ENCODE results near the gene MAP1LC3C. TPM values are rescaled to one million over a fixed set of nuclear protein-coding genes. Genes with fewer than 3 reads are reported as not detected.

The MAP1LC3C gene
- total RNA-seq, 1 experiment from 2014 or later = 0.67 TPM

DNA sequence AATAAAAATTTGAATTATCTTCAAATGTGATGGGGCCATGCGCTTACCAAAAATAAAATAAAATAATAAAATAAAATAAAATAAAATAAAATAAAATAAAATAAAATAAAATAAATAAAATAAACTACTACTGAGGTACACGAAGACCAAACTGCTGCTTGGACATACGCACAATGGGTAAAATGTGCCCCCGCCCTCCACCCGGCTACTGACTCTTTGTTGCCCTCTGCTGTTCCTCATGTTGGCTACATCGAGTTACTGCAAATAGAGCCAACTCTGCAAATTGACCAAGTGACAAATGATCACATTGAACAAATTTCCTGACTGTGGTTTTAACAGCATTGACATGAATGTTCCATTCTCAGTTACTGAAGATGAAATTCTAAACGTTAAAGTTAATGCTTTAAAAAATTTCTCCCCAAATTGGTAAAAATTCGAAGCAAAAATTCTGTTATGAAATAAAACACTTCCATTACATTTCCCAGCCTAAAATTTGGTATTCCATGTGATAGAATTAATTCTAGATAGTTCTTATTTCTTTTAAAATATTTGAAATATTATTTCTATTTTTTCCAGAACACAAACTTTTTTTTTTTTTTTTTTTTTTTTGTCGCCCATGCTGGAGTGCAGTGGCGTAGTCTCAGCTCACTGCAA is 18.8 kb upstream of the MAP1LC3C start:
- no peak overlapping the region for H3K9ac ChIP-seq (ENCODE audit: low read length)
- H3K4me1 ChIP-seq (ENCODE audit: low read length) = no peaks in the 10 kb centered on the region
- no peak overlapping the region for H3K27ac ChIP-seq (ENCODE audit: low read length)
- no peak overlapping the region for H3K4me2 ChIP-seq (ENCODE audit: low read depth, low read length, poor library complexity, severe bottlenecking)
- no peak overlapping the region for H2AFZ ChIP-seq (ENCODE audit: low read length)
- H3K9me2 ChIP-seq (replicated peaks; ENCODE audit: insufficient read depth, low read length) = no peaks in the 10 kb centered on the region
- no peaks in the 10 kb centered on the region for H4K20me1 ChIP-seq (ENCODE audit: insufficient read depth, low read depth, low read length)
- DNase-seq = peak; percentile 87
- H3K27me3 ChIP-seq (ENCODE audit: low read length) = no peaks in the 10 kb centered on the region
- no peaks in the 10 kb centered on the region for H3K9me3 ChIP-seq (ENCODE audit: low read length)
- H3K36me3 ChIP-seq (ENCODE audit: insufficient read depth, low read length) = no peaks in the 10 kb centered on the region
- no peak overlapping the region for H3K4me3 ChIP-seq (ENCODE audit: low read length)
- no peaks in the 10 kb centered on the region for H3K79me2 ChIP-seq (ENCODE audit: low read length)

DNA sequence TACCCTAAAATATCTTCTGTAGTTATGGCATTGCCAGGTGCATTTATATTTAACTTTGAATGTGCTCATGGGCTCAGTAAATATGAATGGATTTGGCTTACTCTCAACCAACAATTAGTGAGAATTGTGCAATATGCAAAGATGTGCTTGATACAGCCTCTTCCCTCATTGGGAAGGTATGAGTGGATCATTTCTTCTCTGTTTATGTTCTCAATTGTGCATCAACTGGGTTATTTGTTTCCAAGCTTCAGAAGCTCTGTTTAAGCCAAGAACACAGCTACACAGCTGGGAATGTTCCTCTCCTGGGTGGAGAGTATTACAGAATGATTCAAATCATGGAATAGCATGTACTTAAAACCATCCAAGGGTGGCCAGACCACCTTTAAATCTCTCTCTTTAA is 17.6 kb upstream of the MAP1LC3C start:
- no peak for DNase-seq
- Histone ChIP-seq H3K9ac (ENCODE audit: low read length) (no peak overlapping the region), H3K27me3 (ENCODE audit: low read length) (no peaks in the 10 kb centered on the region), H3K4me3 (ENCODE audit: low read length) (no peak overlapping the region), H3K4me1 (ENCODE audit: low read length) (no peaks in the 10 kb centered on the region), H2AFZ (ENCODE audit: low read length) (no peak overlapping the region), H3K79me2 (ENCODE audit: low read length) (no peaks in the 10 kb centered on the region), H4K20me1 (ENCODE audit: insufficient read depth, low read depth, low read length) (no peaks in the 10 kb centered on the region), H3K27ac (ENCODE audit: low read length) (no peak overlapping the region), H3K9me3 (ENCODE audit: low read length) (no peaks in the 10 kb centered on the region), H3K4me2 (ENCODE audit: low read depth, low read length, poor library complexity, severe bottlenecking) (no peak overlapping the region), H3K36me3 (ENCODE audit: insufficient read depth, low read length) (no peaks in the 10 kb centered on the region), H3K9me2 (replicated peaks; ENCODE audit: insufficient read depth, low read length) (no peaks in the 10 kb centered on the region)

DNA sequence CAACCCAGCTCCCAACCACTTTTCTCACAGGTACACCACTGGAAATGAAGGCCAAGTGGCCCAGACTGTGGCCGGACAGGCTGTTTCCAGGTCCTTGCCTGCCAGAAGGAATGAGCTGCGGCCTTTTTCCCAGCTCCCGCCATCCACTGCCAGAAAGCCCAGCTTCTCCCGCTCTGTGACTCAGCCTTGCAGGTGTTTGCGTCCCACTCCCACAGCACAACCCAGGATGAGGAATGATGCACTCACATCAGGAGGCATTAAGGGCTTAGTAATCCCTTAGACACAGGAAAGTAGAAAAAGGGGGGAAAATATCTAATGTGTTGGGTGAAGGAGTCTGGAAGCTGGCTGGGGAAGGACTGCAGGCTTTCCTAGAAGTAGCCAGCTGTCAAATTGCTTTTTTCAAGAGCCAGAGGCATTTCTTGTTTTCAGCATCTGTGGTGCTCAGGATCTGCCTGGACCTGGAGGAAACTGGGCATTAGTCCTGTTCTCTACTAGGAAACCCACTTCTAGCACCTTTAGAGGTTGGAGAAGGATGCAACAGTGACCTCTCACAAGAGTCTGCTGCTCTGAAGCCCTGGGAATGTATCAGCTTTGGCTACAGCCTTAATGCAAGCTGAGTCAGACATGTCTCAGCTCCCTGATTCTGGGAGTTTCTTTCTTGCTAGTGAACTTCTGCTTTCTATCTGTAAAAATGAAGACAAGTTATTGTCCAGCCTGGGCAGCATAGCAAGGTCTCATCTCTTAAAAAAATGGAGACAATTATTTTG is 13.2 kb upstream of the MAP1LC3C start:
- Histone ChIP-seq H2AFZ (ENCODE audit: low read length) (no peak overlapping the region), H3K27ac (ENCODE audit: low read length) (no peak overlapping the region)

DNA sequence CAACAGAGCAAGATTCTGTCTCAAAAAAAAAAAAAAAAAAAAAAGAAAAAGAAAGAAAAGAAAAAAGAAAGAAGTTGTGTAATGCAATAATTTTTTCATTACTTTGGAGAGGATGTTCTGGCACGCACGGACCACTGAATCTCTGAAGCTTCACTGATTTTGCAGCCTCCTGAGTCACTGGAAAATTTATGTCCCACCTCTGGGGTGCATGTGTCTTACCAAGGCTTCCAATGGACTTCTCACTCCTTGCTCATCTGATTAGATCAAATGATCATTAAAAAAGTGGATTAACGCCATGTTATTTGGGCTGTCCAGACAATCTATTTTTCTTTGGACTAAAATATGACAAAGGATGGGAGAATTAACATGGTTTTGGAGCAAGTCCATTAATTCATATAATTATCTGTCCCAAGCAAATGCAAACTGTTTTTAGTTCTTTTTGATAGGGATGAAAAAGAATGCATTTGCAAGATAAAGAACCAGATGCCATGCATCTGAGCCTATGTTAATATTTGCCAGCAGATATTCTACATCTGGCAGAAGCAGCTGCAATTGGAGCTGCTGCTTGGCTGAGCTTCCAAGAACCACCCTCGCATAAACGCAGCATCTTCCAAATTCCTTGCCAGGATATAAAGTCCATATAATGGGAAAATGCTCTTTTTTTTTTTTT is 10.1 kb upstream of the MAP1LC3C start:
- Histone ChIP-seq H3K36me3 (ENCODE audit: insufficient read depth, low read length) (no peaks in the 10 kb centered on the region), H3K9me2 (replicated peaks; ENCODE audit: insufficient read depth, low read length) (no peaks in the 10 kb centered on the region)

More for the DNA sequence above, 13.2 kb upstream of the MAP1LC3C start:
- H3K9me2 ChIP-seq (replicated peaks; ENCODE audit: insufficient read depth, low read length) = no peaks in the 10 kb centered on the region
- H3K79me2 ChIP-seq (ENCODE audit: low read length) = no peaks in the 10 kb centered on the region
- no peaks in the 10 kb centered on the region for H3K27me3 ChIP-seq (ENCODE audit: low read length)
- no peak overlapping the region for H3K4me2 ChIP-seq (ENCODE audit: low read depth, low read length, poor library complexity, severe bottlenecking)
- H3K9me3 ChIP-seq (ENCODE audit: low read length) = no peaks in the 10 kb centered on the region
- H3K4me3 ChIP-seq (ENCODE audit: low read length) = no peak overlapping the region
- H3K9ac ChIP-seq (ENCODE audit: low read length) = no peak overlapping the region
- no peaks in the 10 kb centered on the region for H4K20me1 ChIP-seq (ENCODE audit: insufficient read depth, low read depth, low read length)
- no peaks in the 10 kb centered on the region for H3K4me1 ChIP-seq (ENCODE audit: low read length)
- no peaks in the 10 kb centered on the region for H3K36me3 ChIP-seq (ENCODE audit: insufficient read depth, low read length)
- no peak for DNase-seq

DNA sequence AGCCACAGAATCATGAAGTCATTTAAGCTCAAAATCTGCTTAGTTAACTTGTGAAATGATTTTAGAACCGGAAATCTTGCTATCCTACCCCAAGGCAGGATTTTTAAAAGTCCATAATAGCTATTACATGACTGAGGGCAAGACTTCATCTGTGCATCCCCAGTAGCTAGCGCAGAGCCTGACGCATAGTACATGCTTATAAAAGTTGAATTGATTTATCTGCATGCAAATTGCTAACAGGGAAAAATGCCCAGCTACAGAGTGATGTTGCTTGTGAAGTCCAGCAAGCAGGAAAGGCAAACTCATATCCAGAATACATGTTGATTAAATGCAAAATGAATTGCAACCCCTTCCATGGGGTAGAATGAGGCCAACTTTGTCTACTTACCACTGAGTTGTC is 8.1 kb upstream of the MAP1LC3C start:
- no peaks in the 10 kb centered on the region for H3K4me1 ChIP-seq (ENCODE audit: low read length)
- no peak overlapping the region for H3K27ac ChIP-seq (ENCODE audit: low read length)
- H3K4me2 ChIP-seq (ENCODE audit: low read depth, low read length, poor library complexity, severe bottlenecking) = no peak overlapping the region
- H2AFZ ChIP-seq (ENCODE audit: low read length) = no peak overlapping the region
- no peaks in the 10 kb centered on the region for H3K9me3 ChIP-seq (ENCODE audit: low read length)
- H3K79me2 ChIP-seq (ENCODE audit: low read length) = no peaks in the 10 kb centered on the region
- no peak overlapping the region for H3K9ac ChIP-seq (ENCODE audit: low read length)
- DNase-seq = no peak
- no peaks in the 10 kb centered on the region for H3K9me2 ChIP-seq (replicated peaks; ENCODE audit: insufficient read depth, low read length)
- H3K36me3 ChIP-seq (ENCODE audit: insufficient read depth, low read length) = no peaks in the 10 kb centered on the region
- H3K27me3 ChIP-seq (ENCODE audit: low read length) = no peaks in the 10 kb centered on the region
- H3K4me3 ChIP-seq (ENCODE audit: low read length) = no peak overlapping the region
- H4K20me1 ChIP-seq (ENCODE audit: insufficient read depth, low read depth, low read length) = no peaks in the 10 kb centered on the region

More for the DNA sequence above, 10.1 kb upstream of the MAP1LC3C start:
- Histone ChIP-seq H3K4me1 (ENCODE audit: low read length) (no peaks in the 10 kb centered on the region), H2AFZ (ENCODE audit: low read length) (no peak overlapping the region), H3K9ac (ENCODE audit: low read length) (no peak overlapping the region), H3K9me3 (ENCODE audit: low read length) (no peaks in the 10 kb centered on the region), H4K20me1 (ENCODE audit: insufficient read depth, low read depth, low read length) (no peaks in the 10 kb centered on the region), H3K27me3 (ENCODE audit: low read length) (no peaks in the 10 kb centered on the region), H3K4me3 (ENCODE audit: low read length) (no peak overlapping the region), H3K79me2 (ENCODE audit: low read length) (no peaks in the 10 kb centered on the region), H3K4me2 (ENCODE audit: low read depth, low read length, poor library complexity, severe bottlenecking) (no peak overlapping the region), H3K27ac (ENCODE audit: low read length) (no peak overlapping the region)
- peak; percentile 40 for DNase-seq

DNA sequence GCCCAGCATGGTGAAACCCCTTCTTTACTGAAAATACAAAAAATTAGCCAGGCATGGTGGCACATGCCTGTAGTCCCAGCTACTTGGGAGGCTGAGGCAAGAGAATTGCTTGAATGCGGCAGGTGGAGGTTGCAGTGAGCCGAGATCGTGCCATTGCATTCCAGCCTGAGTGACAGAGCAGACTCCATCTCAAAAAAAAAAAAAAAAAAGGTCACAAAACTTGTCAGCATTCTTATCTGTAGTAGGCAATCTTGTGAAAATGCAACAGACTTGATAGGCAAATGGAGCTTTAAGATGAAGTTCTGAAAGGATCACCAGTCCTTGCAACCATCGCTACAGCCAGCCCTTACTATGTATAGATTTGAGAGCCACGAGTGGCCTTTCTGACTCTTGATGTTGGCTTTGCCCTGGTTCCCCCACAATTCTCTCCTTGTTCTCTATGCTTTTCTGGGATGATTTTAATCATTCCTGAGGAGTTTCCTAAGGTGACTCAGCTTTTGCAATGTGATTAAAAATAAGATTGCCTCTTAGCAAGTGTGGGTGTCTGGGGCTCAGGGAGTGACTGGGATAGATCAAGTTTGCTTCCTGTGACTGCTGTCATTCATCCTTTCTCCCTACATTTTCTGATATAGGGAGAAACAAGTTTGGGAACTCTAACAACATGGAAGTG is 7.1 kb upstream of the MAP1LC3C start:
- Histone ChIP-seq H3K4me1 (ENCODE audit: low read length) (no peaks in the 10 kb centered on the region), H4K20me1 (ENCODE audit: insufficient read depth, low read depth, low read length) (no peaks in the 10 kb centered on the region), H3K79me2 (ENCODE audit: low read length) (no peaks in the 10 kb centered on the region), H3K9me2 (replicated peaks; ENCODE audit: insufficient read depth, low read length) (no peaks in the 10 kb centered on the region), H3K9ac (ENCODE audit: low read length) (no peak overlapping the region), H3K4me2 (ENCODE audit: low read depth, low read length, poor library complexity, severe bottlenecking) (no peak overlapping the region), H2AFZ (ENCODE audit: low read length) (no peak overlapping the region), H3K9me3 (ENCODE audit: low read length) (no peaks in the 10 kb centered on the region), H3K27ac (ENCODE audit: low read length) (no peak overlapping the region), H3K4me3 (ENCODE audit: low read length) (no peak overlapping the region), H3K27me3 (ENCODE audit: low read length) (no peaks in the 10 kb centered on the region), H3K36me3 (ENCODE audit: insufficient read depth, low read length) (no peaks in the 10 kb centered on the region)
- peak; percentile 17 for DNase-seq

DNA sequence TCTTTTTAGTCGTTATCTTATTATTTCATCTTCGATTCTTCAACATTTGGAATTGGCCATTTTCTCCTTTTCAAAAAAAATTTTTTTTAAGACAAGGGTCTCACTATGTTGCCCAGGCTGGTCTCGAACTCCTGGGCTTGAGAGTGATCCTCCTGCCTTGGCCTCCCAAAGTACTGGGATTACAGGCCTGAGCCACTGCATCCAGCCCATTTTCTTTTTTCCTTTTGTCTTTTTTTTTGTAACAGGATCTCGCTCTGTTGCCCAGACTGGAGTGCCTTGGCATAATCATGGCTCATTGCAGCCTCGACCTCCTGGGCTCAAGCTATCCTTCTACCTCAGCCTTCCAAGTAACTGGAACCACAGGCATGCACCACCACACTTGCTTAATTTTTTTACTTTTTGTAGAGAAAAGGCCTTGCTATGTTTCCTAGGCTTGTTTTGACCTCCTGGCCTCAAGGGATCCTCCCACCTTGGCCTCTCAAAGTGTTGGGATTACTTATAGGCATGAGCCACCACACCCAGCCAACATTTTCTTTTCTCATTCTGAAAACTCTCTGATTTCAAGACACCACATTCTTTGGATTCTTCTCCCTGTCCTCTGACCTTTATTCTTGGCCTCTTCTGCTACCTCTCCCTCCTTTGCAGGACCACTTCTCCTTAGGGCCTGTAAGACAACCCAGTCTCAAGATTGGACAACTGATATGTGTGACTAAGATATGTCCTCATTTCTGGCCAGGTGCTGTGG is 6.0 kb upstream of the MAP1LC3C start:
- DNase-seq = peak; percentile 40
- no peak overlapping the region for H3K4me3 ChIP-seq (ENCODE audit: low read length)
- H3K9ac ChIP-seq (ENCODE audit: low read length) = no peak overlapping the region
- no peak overlapping the region for H3K27ac ChIP-seq (ENCODE audit: low read length)
- H4K20me1 ChIP-seq (ENCODE audit: insufficient read depth, low read depth, low read length) = no peaks in the 10 kb centered on the region
- no peaks in the 10 kb centered on the region for H3K9me2 ChIP-seq (replicated peaks; ENCODE audit: insufficient read depth, low read length)
- H3K79me2 ChIP-seq (ENCODE audit: low read length) = no peaks in the 10 kb centered on the region
- H2AFZ ChIP-seq (ENCODE audit: low read length) = no peak overlapping the region
- H3K27me3 ChIP-seq (ENCODE audit: low read length) = no peaks in the 10 kb centered on the region
- no peak overlapping the region for H3K4me2 ChIP-seq (ENCODE audit: low read depth, low read length, poor library complexity, severe bottlenecking)
- no peaks in the 10 kb centered on the region for H3K4me1 ChIP-seq (ENCODE audit: low read length)
- H3K9me3 ChIP-seq (ENCODE audit: low read length) = no peaks in the 10 kb centered on the region
- no peaks in the 10 kb centered on the region for H3K36me3 ChIP-seq (ENCODE audit: insufficient read depth, low read length)

Data from Karpas-422 (cell line).